22Rv1 (cell line): Measurements from ENCODE around the gene CD58.
"Not testable (repeated sequence)": the region's sequence is repeated elsewhere in the genome, so short reads cannot be mapped to it uniquely, and the experiment has no call there.

Source experiments
- CTCF ChIP-seq: fragments of 450-650 bp; IDR thresholded peaks from 2 replicates; pipeline ENCODE4 v1.5.1; 2017; ENCODE audit warnings: mild to moderate bottlenecking
- ZFX ChIP-seq: fragments of 450-650 bp; IDR thresholded peaks from 2 replicates; pipeline ENCODE4 v1.6.1; 2017; ENCODE audit warnings: antibody characterized with exemption, borderline replicate concordance

- TF ChIP-seq CTCF, ZFX: not testable (repeated sequence)
Measured at GRCh38 chr1:116593401-116593800, 22.6 kb upstream of the CD58 start.
